HepG2 (cell line): ENCODE data around the gene SMPD3. TPM values are rescaled to one million over a fixed set of nuclear protein-coding genes. Genes with fewer than 3 reads are reported as not detected.

Source experiments
- KDM2A ChIP-seq: sonication (generic); formaldehyde crosslinking; IDR thresholded peaks from 2 replicates; pipeline ENCODE4 v1.4.0; 2020; ENCODE audit warnings: low read depth, missing genetic modification reagents, borderline replicate concordance
- MYNN ChIP-seq: sonication (generic); formaldehyde crosslinking; IDR thresholded peaks from 2 replicates; pipeline ENCODE4 v1.4.0; 2020; ENCODE audit warnings: mild to moderate bottlenecking, low read depth, missing genetic modification reagents
- PLRG1 ChIP-seq: fragments of 450-650 bp; conservative IDR thresholded peaks from 2 replicates; pipeline ENCODE4 v1.6.1; 2016
- PRPF4 ChIP-seq: fragments of 200-400 bp; formaldehyde crosslinking; IDR thresholded peaks from 2 replicates; pipeline ENCODE4 v1.6.1; 2016; ENCODE audit warnings: low read length, low read depth; ENCODE audit not compliant: poor library complexity, severe bottlenecking
- RFX5 ChIP-seq: IDR thresholded peaks from 2 replicates; pipeline ENCODE4 v1.6.1; 2011; ENCODE audit warnings: low read depth, low read length, improper control_type of control experiment
- U2AF1 ChIP-seq: fragments of 200-400 bp; formaldehyde crosslinking; optimal IDR thresholded peaks from 2 replicates; pipeline ENCODE3; 2017; ENCODE audit warnings: mild to moderate bottlenecking, low read depth, low read length
- ZNF207 ChIP-seq: fragments of 450-650 bp; IDR thresholded peaks from 2 replicates; pipeline ENCODE4 v1.6.1; 2016; ENCODE audit warnings: antibody characterized with exemption, borderline replicate concordance
- ZNF33A ChIP-seq: sonication (generic); formaldehyde crosslinking; IDR thresholded peaks from 2 replicates; pipeline ENCODE4 v1.5.1; 2020; ENCODE audit warnings: missing genetic modification reagents, mild to moderate bottlenecking, moderate library complexity, borderline replicate concordance
- ZNF350 ChIP-seq: sonication (generic); formaldehyde crosslinking; IDR thresholded peaks from 2 replicates; pipeline ENCODE4 v1.4.0; 2020; ENCODE audit warnings: mild to moderate bottlenecking, low read depth, missing genetic modification reagents, borderline replicate concordance
- ZNF563 ChIP-seq: sonication (generic); formaldehyde crosslinking; IDR thresholded peaks from 2 replicates; pipeline ENCODE4 v1.8.0; 2022; ENCODE audit warnings: mild to moderate bottlenecking, moderate library complexity, missing genetic modification reagents
- ZNF75D ChIP-seq: sonication (generic); formaldehyde crosslinking; IDR thresholded peaks from 2 replicates; pipeline ENCODE4 v1.8.1; 2023; ENCODE audit warnings: missing genetic modification reagents, mild to moderate bottlenecking, borderline replicate concordance
- polyA plus RNA-seq, 8 experiments: library from polyadenylated mRNA; depleted of rRNA in 3 of 8; stranded (reverse) in 7 of 8; unstranded in 1 of 8; fragments of >200 nt; fragmentation: Illumina TruSeq in 4 of 8; extraction: Trizol in 4 of 8; gene quantifications; 2 replicates each; pipeline versions ENCODE4 v1.2.1 to v1.2.3, GENCODE V29; 2011 to 2016; ENCODE audit warnings: low read depth in 4 of 8, missing spikeins in 1 of 8, mixed read lengths in 1 of 8; ENCODE audit not compliant: insufficient read depth in 1 of 8
- total RNA-seq, 5 experiments: library from RNA; depleted of rRNA; stranded (reverse); fragments of >200 nt; fragmentation: Illumina TruSeq; extraction: Trizol; gene quantifications; 2 replicates each; pipeline ENCODE4 v1.2.3, GENCODE V29; 2016; ENCODE audit warnings: low read depth in 1 of 5
- TF ChIP-seq, protein P1 (sequence below): IDR thresholded peaks from 2 replicates; pipeline ENCODE4 v1.6.1; 2012; ENCODE audit warnings: low read length, improper control_type of control experiment
- TF ChIP-seq, protein P2 (sequence below): sonication (generic); formaldehyde crosslinking; IDR thresholded peaks from 2 replicates; pipeline ENCODE4 v1.4.0; 2020; ENCODE audit warnings: low read depth, mild to moderate bottlenecking, missing genetic modification reagents
- TF ChIP-seq, protein P3 (sequence below): sonication (generic); formaldehyde crosslinking; IDR thresholded peaks from 2 replicates; pipeline ENCODE4 v1.5.1; 2020; ENCODE audit warnings: missing genetic modification reagents, mild to moderate bottlenecking, borderline replicate concordance
- TF ChIP-seq, protein P4 (sequence below): sonication (generic); formaldehyde crosslinking; IDR thresholded peaks from 2 replicates; pipeline ENCODE4 v1.4.0; 2020; ENCODE audit warnings: mild to moderate bottlenecking, missing genetic modification reagents
- TF ChIP-seq, protein P5 (sequence below): sonication (generic); formaldehyde crosslinking; IDR thresholded peaks from 2 replicates; pipeline ENCODE4 v1.4.0; 2020; ENCODE audit warnings: mild to moderate bottlenecking, missing genetic modification reagents

Gene SMPD3
- total and polyA plus RNA-seq, 2 of the 13 experiments (the other 11 are each of a cell fraction or from before 2014, with no cell fraction given) = 0.07 to 0.32 TPM

DNA sequence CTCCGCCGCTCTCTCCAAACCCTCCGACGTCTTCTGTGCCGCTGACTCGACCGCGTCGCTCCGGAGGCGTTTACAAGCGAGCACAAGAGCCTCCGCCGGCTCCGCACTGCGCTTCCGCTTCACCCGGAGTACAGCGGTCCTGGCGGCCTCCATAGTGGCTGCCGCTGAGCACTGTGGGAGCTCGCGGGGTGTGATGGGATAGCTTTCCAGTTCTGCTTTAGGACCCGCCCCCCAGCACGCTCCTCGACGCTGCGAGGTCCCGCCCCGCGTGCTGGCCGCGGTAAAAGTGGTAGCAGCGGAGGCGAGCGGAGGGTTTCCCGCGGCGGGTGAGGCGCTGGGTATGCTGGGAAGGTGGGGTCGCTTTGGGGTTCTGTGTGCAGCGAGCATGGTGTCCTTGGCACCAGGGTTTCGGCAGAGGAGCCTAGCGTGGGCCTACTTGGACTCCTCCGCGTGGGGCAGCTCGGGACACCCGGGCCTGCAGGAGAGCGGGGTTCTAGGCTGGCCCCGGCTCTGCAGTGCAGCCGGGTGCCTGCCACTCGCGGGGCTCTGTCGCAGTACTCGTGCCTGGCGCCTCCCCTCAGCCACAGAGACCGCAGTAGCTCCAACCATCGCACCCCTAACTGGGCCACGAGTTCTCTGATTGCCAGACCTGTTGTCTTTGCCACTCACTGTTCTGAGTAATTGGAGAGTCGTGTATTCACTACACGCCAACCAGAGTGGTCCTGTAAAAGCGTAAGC is 137.4 kb downstream of the SMPD3 start, which contains the start of the genes PRMT7 and SLC7A6OS (continued):
- TF ChIP-seq, protein P1, sequence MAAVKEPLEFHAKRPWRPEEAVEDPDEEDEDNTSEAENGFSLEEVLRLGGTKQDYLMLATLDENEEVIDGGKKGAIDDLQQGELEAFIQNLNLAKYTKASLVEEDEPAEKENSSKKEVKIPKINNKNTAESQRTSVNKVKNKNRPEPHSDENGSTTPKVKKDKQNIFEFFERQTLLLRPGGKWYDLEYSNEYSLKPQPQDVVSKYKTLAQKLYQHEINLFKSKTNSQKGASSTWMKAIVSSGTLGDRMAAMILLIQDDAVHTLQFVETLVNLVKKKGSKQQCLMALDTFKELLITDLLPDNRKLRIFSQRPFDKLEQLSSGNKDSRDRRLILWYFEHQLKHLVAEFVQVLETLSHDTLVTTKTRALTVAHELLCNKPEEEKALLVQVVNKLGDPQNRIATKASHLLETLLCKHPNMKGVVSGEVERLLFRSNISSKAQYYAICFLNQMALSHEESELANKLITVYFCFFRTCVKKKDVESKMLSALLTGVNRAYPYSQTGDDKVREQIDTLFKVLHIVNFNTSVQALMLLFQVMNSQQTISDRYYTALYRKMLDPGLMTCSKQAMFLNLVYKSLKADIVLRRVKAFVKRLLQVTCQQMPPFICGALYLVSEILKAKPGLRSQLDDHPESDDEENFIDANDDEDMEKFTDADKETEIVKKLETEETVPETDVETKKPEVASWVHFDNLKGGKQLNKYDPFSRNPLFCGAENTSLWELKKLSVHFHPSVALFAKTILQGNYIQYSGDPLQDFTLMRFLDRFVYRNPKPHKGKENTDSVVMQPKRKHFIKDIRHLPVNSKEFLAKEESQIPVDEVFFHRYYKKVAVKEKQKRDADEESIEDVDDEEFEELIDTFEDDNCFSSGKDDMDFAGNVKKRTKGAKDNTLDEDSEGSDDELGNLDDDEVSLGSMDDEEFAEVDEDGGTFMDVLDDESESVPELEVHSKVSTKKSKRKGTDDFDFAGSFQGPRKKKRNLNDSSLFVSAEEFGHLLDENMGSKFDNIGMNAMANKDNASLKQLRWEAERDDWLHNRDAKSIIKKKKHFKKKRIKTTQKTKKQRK = no peak
- no peak for TF ChIP-seq PLRG1
- TF ChIP-seq, protein P2, sequence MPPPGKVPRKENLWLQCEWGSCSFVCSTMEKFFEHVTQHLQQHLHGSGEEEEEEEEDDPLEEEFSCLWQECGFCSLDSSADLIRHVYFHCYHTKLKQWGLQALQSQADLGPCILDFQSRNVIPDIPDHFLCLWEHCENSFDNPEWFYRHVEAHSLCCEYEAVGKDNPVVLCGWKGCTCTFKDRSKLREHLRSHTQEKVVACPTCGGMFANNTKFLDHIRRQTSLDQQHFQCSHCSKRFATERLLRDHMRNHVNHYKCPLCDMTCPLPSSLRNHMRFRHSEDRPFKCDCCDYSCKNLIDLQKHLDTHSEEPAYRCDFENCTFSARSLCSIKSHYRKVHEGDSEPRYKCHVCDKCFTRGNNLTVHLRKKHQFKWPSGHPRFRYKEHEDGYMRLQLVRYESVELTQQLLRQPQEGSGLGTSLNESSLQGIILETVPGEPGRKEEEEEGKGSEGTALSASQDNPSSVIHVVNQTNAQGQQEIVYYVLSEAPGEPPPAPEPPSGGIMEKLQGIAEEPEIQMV (CRISPR knock-in tag) = peak; percentile 89; the same call in 1 of the 2 replicates
- no peak for TF ChIP-seq PRPF4
- TF ChIP-seq MYNN = peak; percentile 98
- TF ChIP-seq ZNF75D = peak; percentile 96; the same call in 1 of the 2 replicates
- TF ChIP-seq ZNF563 (CRISPR knock-in tag) = peak; percentile 99; the same call in 1 of the 2 replicates
- TF ChIP-seq, protein P3, sequence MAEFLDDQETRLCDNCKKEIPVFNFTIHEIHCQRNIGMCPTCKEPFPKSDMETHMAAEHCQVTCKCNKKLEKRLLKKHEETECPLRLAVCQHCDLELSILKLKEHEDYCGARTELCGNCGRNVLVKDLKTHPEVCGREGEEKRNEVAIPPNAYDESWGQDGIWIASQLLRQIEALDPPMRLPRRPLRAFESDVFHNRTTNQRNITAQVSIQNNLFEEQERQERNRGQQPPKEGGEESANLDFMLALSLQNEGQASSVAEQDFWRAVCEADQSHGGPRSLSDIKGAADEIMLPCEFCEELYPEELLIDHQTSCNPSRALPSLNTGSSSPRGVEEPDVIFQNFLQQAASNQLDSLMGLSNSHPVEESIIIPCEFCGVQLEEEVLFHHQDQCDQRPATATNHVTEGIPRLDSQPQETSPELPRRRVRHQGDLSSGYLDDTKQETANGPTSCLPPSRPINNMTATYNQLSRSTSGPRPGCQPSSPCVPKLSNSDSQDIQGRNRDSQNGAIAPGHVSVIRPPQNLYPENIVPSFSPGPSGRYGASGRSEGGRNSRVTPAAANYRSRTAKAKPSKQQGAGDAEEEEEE (CRISPR knock-in tag) = no peak; the same call in 1 of the 2 replicates
- peak; percentile 54 for TF ChIP-seq U2AF1
- TF ChIP-seq ZNF33A (CRISPR knock-in tag) = peak; percentile 98
- TF ChIP-seq, protein P4, sequence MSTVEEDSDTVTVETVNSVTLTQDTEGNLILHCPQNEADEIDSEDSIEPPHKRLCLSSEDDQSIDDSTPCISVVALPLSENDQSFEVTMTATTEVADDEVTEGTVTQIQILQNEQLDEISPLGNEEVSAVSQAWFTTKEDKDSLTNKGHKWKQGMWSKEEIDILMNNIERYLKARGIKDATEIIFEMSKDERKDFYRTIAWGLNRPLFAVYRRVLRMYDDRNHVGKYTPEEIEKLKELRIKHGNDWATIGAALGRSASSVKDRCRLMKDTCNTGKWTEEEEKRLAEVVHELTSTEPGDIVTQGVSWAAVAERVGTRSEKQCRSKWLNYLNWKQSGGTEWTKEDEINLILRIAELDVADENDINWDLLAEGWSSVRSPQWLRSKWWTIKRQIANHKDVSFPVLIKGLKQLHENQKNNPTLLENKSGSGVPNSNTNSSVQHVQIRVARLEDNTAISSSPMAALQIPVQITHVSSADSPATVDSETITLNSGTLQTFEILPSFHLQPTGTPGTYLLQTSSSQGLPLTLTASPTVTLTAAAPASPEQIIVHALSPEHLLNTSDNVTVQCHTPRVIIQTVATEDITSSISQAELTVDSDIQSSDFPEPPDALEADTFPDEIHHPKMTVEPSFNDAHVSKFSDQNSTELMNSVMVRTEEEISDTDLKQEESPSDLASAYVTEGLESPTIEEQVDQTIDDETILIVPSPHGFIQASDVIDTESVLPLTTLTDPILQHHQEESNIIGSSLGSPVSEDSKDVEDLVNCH (CRISPR knock-in tag) = peak; percentile 96
- TF ChIP-seq ZNF350 = peak; percentile 99
- TF ChIP-seq, protein P5, sequence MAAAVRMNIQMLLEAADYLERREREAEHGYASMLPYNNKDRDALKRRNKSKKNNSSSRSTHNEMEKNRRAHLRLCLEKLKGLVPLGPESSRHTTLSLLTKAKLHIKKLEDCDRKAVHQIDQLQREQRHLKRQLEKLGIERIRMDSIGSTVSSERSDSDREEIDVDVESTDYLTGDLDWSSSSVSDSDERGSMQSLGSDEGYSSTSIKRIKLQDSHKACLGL = peak; percentile 100
- TF ChIP-seq KDM2A (CRISPR knock-in tag) = peak; percentile 98
- no peak for TF ChIP-seq ZNF207
- no peak; the same call in 1 of the 2 replicates for TF ChIP-seq RFX5
